Kidney (tissue), 14 donors: ENCODE measurements around the gene NEDD4L. TPM values are rescaled to one million over a fixed set of nuclear protein-coding genes. Genes with fewer than 3 reads are reported as not detected.

Experiments
- DNase-seq, 5 donors: peaks; one replicate each; pipeline ENCODE4 v3.0.0-alpha.2; 2013 to 2020
- FAIRE-seq: peaks from 2 replicates; lab custom pipeline; 2012; peaks lifted over from hg19 to GRCh38; lab: Jason Lieb, UNC
- H3K27ac ChIP-seq, 2 donors: one replicate each; pipeline ENCODE4 v1.7.0; 2013; ENCODE audit warnings: low read depth in 2 of 2, low read length in 2 of 2, inconsistent platforms in 1 of 2
- H3K27me3 ChIP-seq: one replicate; pipeline ENCODE4 v1.7.1; 2013; ENCODE audit warnings: low read length, inconsistent platforms; ENCODE audit not compliant: control insufficient read depth, insufficient read depth
- H3K36me3 ChIP-seq, 3 donors: one replicate each; pipeline versions ENCODE4 v1.7.0 to v1.7.1; 2013; ENCODE audit warnings: low read length in 3 of 3, control low read depth in 1 of 3, inconsistent platforms in 1 of 3; ENCODE audit not compliant: insufficient read depth in 3 of 3, control insufficient read depth in 2 of 3
- H3K4me1 ChIP-seq, 3 donors: one replicate each; pipeline versions ENCODE4 v1.7.0 to v1.7.1; 2013; ENCODE audit warnings: low read length in 3 of 3, inconsistent platforms in 1 of 3, low read depth in 1 of 3; ENCODE audit not compliant: control insufficient read depth in 2 of 3, insufficient read depth in 2 of 3
- H3K4me3 ChIP-seq, 3 donors: one replicate each; pipeline versions ENCODE4 v1.7.0 to v1.8.1; 2013; ENCODE audit warnings: low read length in 3 of 3, control low read depth in 1 of 3, inconsistent platforms in 1 of 3
- H3K9ac ChIP-seq, 3 donors: one replicate each; pipeline versions ENCODE4 v1.7.0 to v1.7.1; 2013; ENCODE audit warnings: low read length in 3 of 3, control low read depth in 1 of 3, inconsistent platforms in 1 of 3
- H3K9me3 ChIP-seq, 3 donors: one replicate each; pipeline versions ENCODE4 v1.7.0 to v1.7.1; 2013; ENCODE audit warnings: low read length in 3 of 3, control low read depth in 1 of 3, inconsistent platforms in 1 of 3; ENCODE audit not compliant: control insufficient read depth in 2 of 3, insufficient read depth in 1 of 3
- CTCF ChIP-seq: IDR thresholded peaks from 3 replicates; pipeline ENCODE4 v1.5.1; 2012; ENCODE audit warnings: mild to moderate bottlenecking, moderate library complexity, borderline replicate concordance; ENCODE audit not compliant: insufficient read depth; ENCODE audit errors: extremely low read depth
- intact Hi-C: fragments of 100-400 bp; cut with DNase I; formaldehyde crosslinking; loops from one replicate; pipeline ENCODE4 v1.11.1; 2022
- polyA plus RNA-seq: library from polyadenylated mRNA; stranded (reverse); fragments of 350-450 nt; fragmentation: Illumina TruSeq; extraction: RNeasy Lipid Tissue Mini Kit (QIAGEN cat#74804); gene quantifications from one replicate; pipeline ENCODE4 v1.2.3, GENCODE V29; 2014; ENCODE audit warnings: low read depth, low replicate concordance; ENCODE audit not compliant: insufficient read depth
- total RNA-seq: library from RNA; stranded (reverse); fragmentation: NEBNext Ultra II Directional; extraction: Animal tissue kit (Norgen Biotek cat#: 25700); gene quantifications from one replicate; pipeline ENCODE4 v1.2.1, GENCODE V29; 2021
- donor health status: control.
- donor health status: control.
- donor health status: control.
- donor health status: control.
- donor health status: control.
- donor health status: DM: yes; HTN: yes; CAD: no.
- donor health status: Normal renal cell carcinoma (clear cell type).

Gene NEDD4L
- total and polyA plus RNA-seq, 2 donors from 2014 or later, result 90.8 to 95.7 TPM

- DNase-seq (no peak), FAIRE-seq (no peak)
- intact Hi-C loops, result no loop called here
- Histone ChIP-seq H3K9ac (no peak overlapping the region), H3K27ac (no peak overlapping the region), H3K27me3 (no peaks in the 10 kb centered on the region), H3K4me3 (no peak overlapping the region), H3K4me1 (peaks cover 0 to 12% (median 0%) of the 10 kb centered on the region in 3 donors), H3K9me3 (no peaks in the 10 kb centered on the region), H3K36me3 (no peaks in the 10 kb centered on the region)
- TF ChIP-seq CTCF, result no peak
These were observed 363.2 kb downstream of the NEDD4L start for GRCh38 chr18:58407263-58407648.

DNA sequence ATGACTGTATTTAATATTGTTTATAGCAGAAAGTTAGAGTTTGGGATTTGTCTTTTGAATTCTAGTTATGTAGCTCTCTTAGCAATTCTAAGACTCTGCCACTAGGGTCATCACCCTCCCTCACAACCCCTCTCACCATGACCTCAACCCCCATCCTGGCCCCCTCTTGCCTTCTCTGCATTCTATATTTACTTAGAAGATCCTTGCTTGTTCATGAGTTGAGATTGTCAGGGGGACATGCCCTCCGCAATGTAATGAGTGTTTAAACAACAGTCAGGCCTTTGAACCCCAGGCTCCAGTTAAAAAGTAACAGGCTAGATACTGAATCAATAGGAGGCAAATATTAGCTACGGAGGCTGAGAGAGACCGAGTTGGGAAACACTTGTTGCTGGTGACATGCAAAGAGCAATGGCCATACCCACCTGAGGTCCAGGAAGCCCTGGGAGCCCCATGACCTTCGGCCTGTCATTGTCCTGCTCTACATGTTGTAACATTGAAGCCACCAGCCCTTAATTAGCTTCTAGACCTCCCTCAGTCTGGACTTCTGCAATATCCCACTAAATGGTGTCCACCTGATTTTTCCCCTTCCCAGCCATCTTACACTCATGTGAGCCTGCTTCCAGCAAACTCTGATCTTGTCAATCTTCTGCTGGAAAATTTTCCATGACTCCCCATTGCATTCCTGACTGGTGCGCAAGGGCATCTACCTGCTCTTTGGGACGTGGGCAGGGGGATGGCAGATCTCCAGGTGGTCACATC is 363.8 kb downstream of the NEDD4L start:
- no peak for DNase-seq
- TF ChIP-seq CTCF, result no peak
- H3K4me3 ChIP-seq, result no peak overlapping the region
- H3K36me3 ChIP-seq, result no peaks in the 10 kb centered on the region
- H3K9me3 ChIP-seq, result no peaks in the 10 kb centered on the region
- no peak overlapping the region for H3K27ac ChIP-seq
- H3K9ac ChIP-seq, result no peak overlapping the region
- intact Hi-C loops, result no loop called here
- no peaks in the 10 kb centered on the region for H3K27me3 ChIP-seq
- no peak for FAIRE-seq
- H3K4me1 ChIP-seq, result peaks cover 0 to 8% (median 0%) of the 10 kb centered on the region in 3 donors

GRCh38 chr18:58408665-58409064 is 364.6 kb downstream of the NEDD4L start:
- Histone ChIP-seq H3K9ac (no peak overlapping the region), H3K4me3 (no peak overlapping the region), H3K27ac (no peak overlapping the region), H3K27me3 (no peaks in the 10 kb centered on the region), H3K9me3 (no peaks in the 10 kb centered on the region), H3K36me3 (no peaks in the 10 kb centered on the region), H3K4me1 (peaks cover 0 to 4% (median 0%) of the 10 kb centered on the region in 3 donors)
- TF ChIP-seq CTCF, result no peak
- FAIRE-seq, result no peak
- no peak for DNase-seq
- intact Hi-C loops, result no loop called here
